ENCODE measurements around the gene TCF7L1.

TCF7L1 gene

DNA sequence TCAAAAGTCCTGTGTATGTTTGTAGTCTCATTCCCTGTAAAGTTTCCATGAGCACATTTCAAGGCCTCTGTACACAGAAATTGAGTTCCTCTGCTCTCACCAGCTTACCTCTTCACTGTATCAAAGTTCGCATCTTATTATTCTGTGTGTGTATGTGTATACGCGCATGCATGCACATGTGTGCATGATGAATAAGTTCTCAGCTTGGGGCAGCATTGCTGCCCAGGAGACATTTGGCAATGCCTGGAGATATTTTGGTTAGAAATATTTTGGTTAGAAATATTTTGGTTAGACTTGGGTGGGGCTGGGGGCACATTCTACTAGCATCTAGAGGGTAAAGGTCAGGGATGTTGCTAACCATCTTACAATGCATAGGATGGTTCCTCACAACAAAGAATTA, 23.4 kb downstream of the TCF7L1 start:
- TF ChIP-seq, protein P1, sequence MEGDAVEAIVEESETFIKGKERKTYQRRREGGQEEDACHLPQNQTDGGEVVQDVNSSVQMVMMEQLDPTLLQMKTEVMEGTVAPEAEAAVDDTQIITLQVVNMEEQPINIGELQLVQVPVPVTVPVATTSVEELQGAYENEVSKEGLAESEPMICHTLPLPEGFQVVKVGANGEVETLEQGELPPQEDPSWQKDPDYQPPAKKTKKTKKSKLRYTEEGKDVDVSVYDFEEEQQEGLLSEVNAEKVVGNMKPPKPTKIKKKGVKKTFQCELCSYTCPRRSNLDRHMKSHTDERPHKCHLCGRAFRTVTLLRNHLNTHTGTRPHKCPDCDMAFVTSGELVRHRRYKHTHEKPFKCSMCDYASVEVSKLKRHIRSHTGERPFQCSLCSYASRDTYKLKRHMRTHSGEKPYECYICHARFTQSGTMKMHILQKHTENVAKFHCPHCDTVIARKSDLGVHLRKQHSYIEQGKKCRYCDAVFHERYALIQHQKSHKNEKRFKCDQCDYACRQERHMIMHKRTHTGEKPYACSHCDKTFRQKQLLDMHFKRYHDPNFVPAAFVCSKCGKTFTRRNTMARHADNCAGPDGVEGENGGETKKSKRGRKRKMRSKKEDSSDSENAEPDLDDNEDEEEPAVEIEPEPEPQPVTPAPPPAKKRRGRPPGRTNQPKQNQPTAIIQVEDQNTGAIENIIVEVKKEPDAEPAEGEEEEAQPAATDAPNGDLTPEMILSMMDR (IDR thresholded peaks at IDR 0.05; ENCODE audit: low read length), result no peak
- TF ChIP-seq EZH2 (IDR thresholded peaks at IDR 0.05; ENCODE audit: borderline replicate concordance, low read length), result no peak
- Histone ChIP-seq H3K9me2 (ENCODE audit: low read depth, low read length) (no peaks in the 10 kb centered on the region), H3K9me3 (ENCODE audit: low read length) (no peaks in the 10 kb centered on the region), H3K9ac (ENCODE audit: low read length) (no peak overlapping the region), H3K27me3 (ENCODE audit: insufficient read depth, low read length) (no peaks in the 10 kb centered on the region), H4K20me1 (ENCODE audit: insufficient read depth, low read length) (no peaks in the 10 kb centered on the region), H3K4me3 (ENCODE audit: low read depth, low read length, poor library complexity, severe bottlenecking) (no peak overlapping the region), H3K4me2 (ENCODE audit: low read length) (no peak overlapping the region), H2AFZ (ENCODE audit: low read length) (no peak overlapping the region), H3F3A (ENCODE audit: insufficient read depth, low read length) (no peaks in the 10 kb centered on the region), H3K79me2 (ENCODE audit: insufficient read depth, low read length) (no peaks in the 10 kb centered on the region), H3K27ac (ENCODE audit: low read depth, low read length, poor library complexity, severe bottlenecking) (no peak overlapping the region), H3K4me1 (ENCODE audit: insufficient read depth, low read length, severe bottlenecking) (no peaks in the 10 kb centered on the region), H3K36me3 (ENCODE audit: insufficient read depth, low read length) (no peaks in the 10 kb centered on the region)

DNA sequence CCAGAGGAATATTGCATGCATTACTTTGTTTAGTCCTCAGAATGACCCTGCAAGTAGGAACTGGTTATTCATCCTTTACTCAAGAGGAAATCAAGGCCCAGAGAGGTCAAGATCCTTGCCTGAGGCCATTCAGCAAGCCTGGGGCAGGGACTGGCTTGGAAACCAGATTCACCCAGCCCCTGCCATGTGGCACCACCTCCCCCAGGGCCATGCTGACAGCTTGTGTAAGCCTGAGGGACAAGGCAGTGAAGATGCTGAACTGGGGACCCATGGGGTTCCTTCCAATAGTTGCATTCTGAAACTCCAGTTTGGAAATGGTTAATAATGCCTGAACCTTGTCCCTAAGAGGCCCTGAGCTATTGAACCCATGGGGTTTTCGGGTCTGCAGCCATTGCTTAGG, 24.2 kb downstream of the TCF7L1 start:
- Histone ChIP-seq H2AFZ (ENCODE audit: low read length) (no peak overlapping the region), H3K79me2 (ENCODE audit: insufficient read depth, low read length) (no peaks in the 10 kb centered on the region), H3F3A (ENCODE audit: insufficient read depth, low read length) (no peaks in the 10 kb centered on the region), H3K4me2 (ENCODE audit: low read length) (no peak overlapping the region), H3K4me1 (ENCODE audit: insufficient read depth, low read length, severe bottlenecking) (no peaks in the 10 kb centered on the region), H4K20me1 (ENCODE audit: insufficient read depth, low read length) (no peaks in the 10 kb centered on the region), H3K9ac (ENCODE audit: low read length) (no peak overlapping the region), H3K9me3 (ENCODE audit: low read length) (no peaks in the 10 kb centered on the region), H3K9me2 (ENCODE audit: low read depth, low read length) (no peaks in the 10 kb centered on the region), H3K4me3 (ENCODE audit: low read depth, low read length, poor library complexity, severe bottlenecking) (no peak overlapping the region), H3K27ac (ENCODE audit: low read depth, low read length, poor library complexity, severe bottlenecking) (no peak overlapping the region), H3K36me3 (ENCODE audit: insufficient read depth, low read length) (no peaks in the 10 kb centered on the region), H3K27me3 (ENCODE audit: insufficient read depth, low read length) (no peaks in the 10 kb centered on the region)
- TF ChIP-seq EZH2 (IDR thresholded peaks at IDR 0.05; ENCODE audit: borderline replicate concordance, low read length), result no peak
- TF ChIP-seq, protein P1 (IDR thresholded peaks at IDR 0.05; ENCODE audit: low read length), result no peak

DNA sequence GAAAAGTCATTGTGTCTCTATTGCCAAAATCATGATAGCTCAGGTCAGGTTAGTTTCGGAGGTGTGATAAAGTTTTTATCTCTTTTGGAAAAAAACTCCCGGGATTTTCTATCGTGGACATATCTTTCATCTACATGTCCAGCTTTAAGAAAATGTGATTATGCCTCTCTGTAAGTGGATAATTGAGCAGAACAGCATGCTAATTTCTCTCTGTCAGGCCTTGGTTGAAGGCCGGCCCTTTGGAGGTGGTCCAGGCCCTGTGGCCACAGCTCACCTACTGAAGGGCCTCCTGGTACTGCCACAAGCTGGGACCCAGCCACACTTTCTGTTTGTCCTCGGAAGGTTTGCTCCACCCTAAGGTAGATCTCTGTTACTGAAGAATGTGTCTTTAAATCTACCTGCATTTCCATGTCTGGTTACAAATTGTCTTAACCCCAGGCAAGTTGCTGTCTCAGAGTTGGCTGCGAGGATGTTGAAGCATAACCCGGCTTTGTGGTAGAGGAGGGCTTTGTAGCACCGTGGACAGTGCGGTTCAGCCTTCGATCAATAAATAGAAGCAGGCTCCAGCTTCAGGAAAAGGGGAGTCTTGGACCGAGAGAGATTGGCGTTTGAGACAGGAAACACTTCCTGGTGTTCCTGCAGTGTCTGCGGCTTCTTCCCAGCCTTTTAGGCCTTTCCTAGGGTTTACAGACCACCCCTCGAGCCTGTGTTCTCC, 25.5 kb downstream of the TCF7L1 start:
- Histone ChIP-seq H3K9me2 (ENCODE audit: low read depth, low read length) (no peaks in the 10 kb centered on the region), H3K27ac (ENCODE audit: low read depth, low read length, poor library complexity, severe bottlenecking) (no peak overlapping the region), H3K9me3 (ENCODE audit: low read length) (no peaks in the 10 kb centered on the region), H3F3A (ENCODE audit: insufficient read depth, low read length) (no peaks in the 10 kb centered on the region), H4K20me1 (ENCODE audit: insufficient read depth, low read length) (no peaks in the 10 kb centered on the region), H3K4me1 (ENCODE audit: insufficient read depth, low read length, severe bottlenecking) (no peaks in the 10 kb centered on the region), H3K79me2 (ENCODE audit: insufficient read depth, low read length) (no peaks in the 10 kb centered on the region), H3K4me3 (ENCODE audit: low read depth, low read length, poor library complexity, severe bottlenecking) (no peak overlapping the region), H3K36me3 (ENCODE audit: insufficient read depth, low read length) (no peaks in the 10 kb centered on the region), H3K4me2 (ENCODE audit: low read length) (no peak overlapping the region), H3K27me3 (ENCODE audit: insufficient read depth, low read length) (no peaks in the 10 kb centered on the region), H3K9ac (ENCODE audit: low read length) (no peak overlapping the region), H2AFZ (ENCODE audit: low read length) (no peak overlapping the region)
- TF ChIP-seq EZH2 (IDR thresholded peaks at IDR 0.05; ENCODE audit: borderline replicate concordance, low read length), result no peak
- TF ChIP-seq, protein P1 (IDR thresholded peaks at IDR 0.05; ENCODE audit: low read length), result no peak

All from OCI-LY1 (cell line).